NCI-H1048 (cell line): ENCODE measurements around the gene MYADML2.

Source experiments
- DNase-seq: peaks from one replicate; lab custom pipeline; 2025; lab: John Stamatoyannopoulos, UW

MYADML2 gene

DNA sequence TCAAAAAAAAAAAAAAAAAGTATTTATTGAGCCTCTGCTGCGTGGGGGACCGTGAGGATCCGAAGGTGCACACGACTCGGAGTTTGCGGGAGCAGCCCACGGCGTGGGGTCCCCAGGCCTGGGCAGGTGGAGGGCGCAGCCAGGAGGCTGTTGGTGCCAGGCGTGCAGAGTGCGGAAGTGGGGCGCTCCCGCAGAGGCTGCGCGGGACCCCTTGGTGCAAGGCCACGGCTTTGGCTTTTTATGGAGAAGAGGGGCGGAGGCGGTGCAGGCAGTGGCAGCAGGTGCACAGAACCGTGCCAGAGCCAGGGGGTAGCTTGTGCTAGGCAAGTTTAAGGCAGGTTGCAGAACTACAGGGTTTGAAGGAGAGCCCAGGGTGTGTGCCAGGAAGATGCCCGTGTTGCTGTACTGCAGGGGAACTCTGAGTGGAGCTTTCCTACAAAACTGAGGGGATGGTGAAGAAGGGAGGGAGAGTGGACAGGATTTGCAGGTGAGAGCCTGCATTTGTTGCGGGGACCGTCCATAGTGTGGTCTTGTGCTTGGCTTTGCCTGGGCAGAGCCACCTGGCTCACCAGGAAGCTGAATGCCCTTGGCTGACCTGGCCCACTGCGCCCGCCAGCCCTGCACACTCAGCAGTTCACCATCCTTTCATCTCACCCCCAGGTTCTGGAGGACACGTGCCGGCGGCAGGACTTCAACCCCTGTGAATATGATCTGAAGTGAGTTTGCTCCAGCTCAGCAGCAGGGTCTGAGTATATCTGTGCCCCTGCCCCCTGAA, 31.7 kb upstream of the MYADML2 start:
- DNase-seq = no peak

DNA sequence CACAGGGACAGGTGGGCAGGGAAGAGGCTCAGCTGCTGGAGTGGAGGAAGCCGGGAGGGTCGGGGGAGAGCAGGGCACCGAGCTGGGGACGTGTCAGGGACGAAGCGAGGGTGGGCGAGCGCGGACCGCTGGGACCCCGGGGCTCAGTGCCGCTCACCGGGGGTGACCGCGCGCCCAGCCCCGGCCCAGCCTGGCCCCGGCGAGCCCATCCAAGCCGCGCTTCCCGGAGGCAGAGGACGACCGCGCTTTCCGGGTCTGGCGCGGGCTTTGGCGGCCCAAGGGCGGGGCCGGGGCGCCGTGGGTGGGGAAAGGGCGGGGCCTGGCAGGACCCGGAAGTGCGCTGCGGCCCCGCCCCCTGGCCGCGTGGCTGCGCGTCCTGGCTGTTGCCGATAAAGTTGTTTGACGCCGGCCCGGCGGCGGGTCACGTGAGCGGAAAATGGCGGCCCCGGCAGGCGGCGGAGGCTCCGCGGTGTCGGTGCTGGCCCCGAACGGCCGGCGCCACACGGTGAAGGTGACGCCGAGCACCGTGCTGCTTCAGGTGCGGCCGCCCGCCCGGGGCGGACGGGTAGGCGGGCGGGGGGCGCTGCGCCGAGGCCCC, 30.3 kb upstream of the MYADML2 start, which contains the start of gene ASPSCR1:
ASPSCR1 (plus strand) TSS at position 419 of the 598 bp plus-strand sequence; CDS start at position 437, 18 bp downstream.
- DNase-seq = peak; percentile 54

DNA sequence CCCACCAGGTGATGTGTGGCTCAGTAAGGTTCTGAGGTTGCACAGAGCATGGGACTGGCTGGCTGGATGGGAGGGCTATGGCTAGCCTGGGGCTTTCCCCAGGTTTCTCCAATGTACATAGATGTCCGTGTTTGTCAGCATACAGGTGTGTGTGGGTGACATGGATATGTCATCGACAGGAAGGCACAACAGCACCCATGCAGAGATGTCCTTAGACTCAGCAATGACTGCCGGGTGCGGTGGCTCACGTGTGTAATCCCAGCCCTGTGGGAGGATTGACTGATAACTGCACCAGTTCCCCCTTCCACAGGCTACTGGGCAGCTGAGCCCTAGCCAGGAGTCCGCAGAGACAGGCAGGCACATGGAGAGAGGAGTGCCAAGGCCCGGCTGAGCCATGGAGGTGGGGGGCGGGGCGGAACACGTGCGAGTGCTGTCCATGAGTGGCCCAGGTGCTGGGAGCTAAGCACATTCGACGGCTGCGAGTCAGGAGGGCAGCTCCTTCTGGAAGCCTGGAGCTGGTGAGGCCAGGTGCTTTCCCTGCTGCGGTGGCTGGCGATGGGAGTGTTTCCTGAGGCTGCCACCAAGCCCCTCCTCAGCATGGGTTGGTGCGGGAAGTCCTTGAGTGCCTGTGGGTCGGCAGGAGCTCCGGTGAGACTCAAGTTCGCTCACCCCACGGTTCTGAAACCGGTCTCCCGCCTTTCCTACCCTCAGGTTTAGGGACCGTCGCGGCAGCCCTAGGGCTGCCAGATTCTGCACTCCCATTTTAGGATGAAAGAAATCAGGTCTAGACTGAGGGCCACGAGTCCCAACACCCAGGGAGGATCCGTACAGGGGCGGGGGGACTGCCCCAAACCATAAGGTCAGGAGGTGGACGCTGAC, 29.5 kb upstream of the MYADML2 start:
- DNase-seq = no peak

DNA sequence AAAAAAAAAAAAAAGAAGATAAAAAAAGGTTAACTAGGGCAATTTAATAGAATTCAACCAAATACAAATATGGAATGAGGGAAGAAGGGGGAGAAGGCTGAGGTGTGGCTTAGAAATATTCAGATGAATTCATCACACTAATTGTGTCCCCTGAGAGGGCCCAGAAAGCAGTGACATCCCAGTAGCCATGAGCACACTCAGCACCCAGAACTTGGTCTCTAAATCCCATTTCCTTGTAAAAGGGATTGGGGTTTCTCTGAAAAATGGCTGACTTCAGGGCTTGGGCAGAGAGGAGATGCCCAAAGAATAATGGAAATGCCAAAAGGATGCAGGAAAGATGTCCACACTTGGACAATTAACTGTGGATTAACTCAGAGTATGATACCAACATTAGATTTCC, 26.4 kb upstream of the MYADML2 start:
- DNase-seq = no peak

DNA sequence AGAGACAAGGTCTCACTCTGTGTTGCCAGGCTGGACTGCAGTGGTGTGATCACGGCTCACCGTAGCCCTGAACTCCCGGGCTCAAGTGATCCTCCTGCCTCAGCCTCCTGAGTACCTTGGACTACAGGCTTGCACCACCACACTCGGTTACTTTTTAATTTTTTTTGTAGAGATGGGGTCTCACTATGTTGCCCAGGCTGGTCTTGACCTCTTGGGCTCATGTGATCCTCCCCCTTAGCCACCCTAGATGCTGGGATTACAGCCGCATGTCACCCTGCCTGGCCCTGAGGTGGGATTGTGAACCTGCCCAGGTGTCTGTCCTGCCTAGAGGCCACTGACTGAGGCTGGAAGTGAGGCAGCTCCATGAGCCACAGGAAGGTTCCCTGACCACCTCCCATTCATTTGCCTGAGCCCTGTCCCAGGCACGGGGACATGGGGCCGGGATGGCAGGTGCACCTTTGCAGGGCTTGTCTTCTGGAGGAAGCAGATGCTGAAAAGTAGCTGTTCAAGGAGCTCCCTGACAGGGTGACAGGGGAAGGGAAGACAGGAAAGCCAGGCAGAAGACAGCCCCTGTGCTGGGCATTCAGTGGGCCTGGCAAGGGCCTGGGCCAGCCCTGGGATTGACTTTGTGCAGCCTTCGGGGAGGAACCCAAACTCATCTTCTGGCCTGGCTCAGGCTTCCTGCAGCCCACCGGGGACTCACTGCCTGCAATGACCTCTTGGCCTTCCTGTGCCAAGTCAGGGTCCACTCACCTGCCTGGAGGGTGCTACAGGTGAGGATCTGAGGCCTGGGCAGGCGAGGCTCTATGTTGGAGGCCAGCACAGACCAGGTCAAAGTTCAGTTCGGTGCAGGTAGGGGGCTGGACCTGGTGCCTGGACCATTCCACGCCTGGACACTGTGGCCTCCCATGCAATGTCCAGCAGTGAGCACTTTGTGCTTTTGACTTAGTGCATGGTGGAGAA, 22.1 kb upstream of the MYADML2 start:
- DNase-seq = no peak

DNA sequence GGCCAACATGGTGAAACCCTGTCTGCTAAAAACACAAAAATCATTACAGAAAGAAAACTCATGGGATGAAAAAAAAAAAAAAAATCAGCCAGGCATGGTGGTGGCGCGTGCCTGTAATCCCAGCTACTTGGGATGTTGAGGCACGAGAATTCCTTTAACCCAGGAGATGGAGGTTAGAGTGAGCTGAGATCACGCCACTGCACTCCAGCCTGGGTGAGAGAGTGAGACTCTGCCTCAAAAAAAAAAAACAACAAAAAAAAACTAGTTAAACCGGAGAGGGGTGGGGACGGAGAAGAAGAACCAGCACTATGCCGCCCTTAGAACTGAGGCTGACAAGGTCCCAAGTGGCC, 21.3 kb upstream of the MYADML2 start:
- DNase-seq = no peak

DNA sequence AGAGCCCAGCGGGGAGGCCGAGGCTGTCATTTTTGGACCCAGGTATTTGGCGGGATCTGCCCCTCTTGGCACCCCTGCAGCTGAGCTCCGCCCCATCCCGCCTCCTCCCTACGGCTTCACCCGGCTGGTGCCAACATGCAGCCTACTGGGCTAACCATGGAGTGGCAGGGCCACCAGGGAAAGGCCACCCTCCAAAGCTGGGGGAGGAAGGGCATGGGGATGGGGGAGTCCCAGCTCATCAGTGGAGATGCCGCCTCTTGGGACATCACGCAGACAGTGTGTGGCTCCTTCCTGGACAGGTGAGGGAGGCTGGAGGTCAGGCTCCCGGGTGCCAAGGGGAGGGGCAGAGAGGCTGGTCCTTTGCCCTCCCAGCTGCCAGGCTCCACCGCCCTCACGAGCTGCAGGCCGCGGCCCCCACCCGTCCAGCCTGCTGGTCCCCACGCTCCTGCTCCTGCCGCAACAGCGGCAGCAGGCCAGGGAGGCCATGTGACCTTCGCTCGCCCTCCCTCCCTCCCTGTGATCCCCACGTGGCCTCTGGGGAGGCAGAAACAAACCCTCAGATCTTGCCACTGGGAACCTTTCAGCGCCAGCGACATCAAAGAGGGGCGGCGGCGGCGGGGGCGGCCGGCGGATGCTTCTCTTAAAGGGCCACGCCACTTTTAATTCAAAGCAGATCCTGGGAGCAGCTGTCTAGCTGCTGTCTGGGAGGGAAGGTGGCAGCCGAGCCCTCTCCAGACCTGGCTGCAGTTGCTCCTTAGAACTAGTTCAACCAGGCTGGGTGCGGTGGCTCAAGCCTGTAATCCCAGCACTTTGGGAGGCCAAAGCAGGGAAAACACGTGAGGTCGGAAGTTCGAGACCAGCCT, 20.7 kb upstream of the MYADML2 start:
- no peak for DNase-seq

DNA sequence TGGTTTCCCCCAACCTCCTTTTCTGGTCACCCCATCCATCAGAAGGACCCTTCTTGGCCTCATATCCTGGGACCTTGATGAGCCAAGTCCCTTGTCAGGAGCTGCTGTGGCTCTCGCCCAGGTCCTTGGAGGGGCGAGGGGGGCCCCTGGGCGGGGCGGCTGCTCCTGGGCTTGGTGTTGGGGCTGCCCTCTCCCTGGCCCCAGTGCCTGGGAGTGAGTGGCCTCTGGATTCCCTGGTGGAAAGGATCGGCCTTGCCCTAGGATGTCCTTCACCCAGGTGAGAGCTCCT, 20.2 kb upstream of the MYADML2 start:
- DNase-seq = no peak

DNA sequence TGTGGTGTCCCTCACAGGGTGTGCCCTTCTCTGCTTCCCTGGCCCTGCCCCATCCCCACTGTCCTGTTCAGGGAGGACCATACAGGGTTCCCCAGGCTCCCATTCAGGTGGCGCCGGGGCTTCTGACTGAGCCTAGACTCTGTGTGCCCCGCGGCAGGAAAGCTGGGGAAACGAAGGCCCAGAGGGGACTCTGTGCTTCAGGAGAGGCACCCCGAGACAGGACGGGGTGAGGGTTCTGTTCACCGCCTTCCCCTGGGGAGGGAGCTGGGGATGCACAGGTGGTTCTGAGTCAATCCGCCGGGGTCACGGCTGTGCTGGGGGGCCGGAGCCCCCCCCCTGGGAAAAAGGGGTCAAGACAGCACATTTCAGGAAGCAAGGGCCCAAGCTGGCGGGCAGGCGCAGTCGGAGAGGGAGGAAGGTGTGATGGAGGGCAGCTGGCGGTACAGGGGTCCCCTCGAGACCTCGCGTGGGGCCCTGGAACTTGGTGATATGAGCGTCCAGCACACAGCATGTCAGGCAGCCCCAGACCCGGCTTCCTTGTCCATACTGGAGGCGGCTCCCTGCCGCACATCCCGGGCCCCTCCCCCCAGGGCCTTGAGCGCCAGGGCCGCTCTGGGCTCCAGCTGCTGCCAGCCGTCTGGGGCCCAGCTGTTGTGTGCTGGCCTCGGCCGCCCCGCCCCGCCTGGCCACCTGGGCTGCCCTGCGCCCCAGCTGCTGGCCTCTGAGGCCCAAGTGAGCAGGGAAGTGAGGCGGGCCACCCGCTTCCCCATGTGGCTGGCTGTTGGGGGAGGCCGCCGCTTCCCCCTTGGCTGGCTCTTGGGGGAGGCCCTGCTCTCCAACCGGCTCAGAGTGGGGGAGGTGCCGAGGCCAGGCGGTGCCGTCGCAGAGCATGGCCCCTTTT, 19.6 kb upstream of the MYADML2 start:
- no peak for DNase-seq

GRCh38 chr17:81964081-81964849, 17.2 kb upstream of the MYADML2 start:
- no peak for DNase-seq

DNA sequence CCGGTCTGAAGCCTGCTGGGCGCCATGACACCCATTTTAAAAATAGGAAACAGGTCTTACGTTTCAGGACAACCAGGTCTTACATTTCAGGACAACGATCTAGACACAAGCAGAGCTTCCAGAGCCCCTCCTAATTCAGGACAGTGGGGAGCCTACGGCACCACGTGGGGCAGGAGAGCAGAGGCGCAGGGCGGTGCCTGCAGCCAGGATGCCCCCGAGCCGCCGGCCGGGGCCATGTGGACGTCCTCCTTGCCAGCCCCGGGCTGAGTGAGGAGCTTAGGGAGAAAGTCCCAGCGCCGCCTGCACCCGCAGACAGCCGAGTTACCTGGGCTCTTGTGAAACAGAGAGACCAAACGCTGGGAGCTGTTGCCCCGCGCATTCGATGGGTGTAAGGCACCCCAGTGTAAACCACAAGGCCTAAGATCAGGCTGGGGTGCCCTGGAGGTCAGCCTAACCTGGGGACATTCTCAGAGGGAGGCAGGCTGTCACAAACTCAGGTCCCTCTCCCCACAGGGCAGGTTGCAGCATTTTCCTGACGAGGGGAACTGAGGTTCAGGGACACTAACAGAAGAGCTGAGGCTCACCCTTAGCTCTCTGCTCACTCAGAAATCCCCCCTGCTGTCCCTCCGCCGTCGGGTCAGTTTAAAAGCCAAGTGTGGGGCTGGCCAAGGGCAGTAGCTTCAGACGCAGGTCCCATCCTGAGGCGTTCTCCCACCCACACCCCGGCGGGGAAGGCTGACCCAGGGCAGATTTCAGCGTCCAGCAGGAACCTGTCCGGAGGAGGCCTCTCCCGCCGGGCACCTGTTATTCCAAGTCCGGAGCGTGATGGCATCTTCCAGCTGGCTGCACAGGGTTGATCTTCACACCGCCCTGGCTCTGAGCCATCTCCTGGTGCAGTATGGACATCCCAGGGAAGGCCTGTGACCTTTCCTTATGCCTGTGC, 15.7 kb upstream of the MYADML2 start:
- DNase-seq = no peak

GRCh38 chr17:81961521-81962498, 14.8 kb upstream of the MYADML2 start:
- DNase-seq = no peak

- DNase-seq = no peak
These were observed 14.1 kb upstream of the MYADML2 start, which contains the start of gene NOTUM for GRCh38 chr17:81961087-81961511. TSS of gene NOTUM (minus strand) at chr17:81961187. CDS start at chr17:81960909, 278 bp downstream.

DNA sequence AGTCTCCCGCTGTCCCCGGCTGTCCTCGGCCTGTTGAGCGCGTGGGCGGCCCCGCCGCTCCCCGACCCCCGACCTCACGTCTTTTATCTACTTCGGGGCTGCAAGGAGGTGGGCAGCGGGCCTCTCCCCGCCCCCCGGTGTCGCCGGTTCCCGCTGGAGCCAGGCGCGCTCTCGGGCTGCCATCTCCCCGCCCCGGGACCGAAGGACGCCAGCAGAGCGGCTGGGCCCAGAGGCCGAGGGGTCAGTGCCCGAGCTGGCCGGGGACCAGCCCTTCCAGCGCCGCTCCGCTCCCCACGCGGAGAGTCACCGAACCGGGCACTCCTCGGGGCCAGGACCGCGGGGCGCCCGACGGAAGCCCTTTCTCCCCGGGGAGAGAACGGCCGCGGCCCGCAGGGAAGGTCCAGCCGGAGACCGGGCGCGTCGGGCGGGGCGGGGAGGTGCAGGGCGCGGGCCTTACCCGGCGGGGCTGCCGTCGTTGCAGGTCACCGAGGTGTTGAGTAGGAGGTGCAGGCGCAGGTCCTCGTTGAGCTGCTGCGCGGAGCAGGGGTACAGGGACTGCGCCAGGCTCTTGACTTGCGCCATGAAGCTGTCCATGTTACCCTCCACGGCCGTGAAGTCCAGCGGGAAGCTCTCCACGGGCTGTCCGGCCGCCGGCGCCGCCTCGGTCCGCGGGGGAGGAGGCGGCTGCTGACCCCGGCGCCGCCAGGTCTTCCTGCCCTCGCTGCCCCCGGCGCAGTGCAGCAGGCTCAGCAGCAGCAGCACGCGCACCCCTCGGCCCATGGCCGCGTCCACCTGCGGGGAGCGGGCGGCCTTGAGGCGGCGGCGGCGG, 13.3 kb upstream of the MYADML2 start:
- DNase-seq = no peak

DNA sequence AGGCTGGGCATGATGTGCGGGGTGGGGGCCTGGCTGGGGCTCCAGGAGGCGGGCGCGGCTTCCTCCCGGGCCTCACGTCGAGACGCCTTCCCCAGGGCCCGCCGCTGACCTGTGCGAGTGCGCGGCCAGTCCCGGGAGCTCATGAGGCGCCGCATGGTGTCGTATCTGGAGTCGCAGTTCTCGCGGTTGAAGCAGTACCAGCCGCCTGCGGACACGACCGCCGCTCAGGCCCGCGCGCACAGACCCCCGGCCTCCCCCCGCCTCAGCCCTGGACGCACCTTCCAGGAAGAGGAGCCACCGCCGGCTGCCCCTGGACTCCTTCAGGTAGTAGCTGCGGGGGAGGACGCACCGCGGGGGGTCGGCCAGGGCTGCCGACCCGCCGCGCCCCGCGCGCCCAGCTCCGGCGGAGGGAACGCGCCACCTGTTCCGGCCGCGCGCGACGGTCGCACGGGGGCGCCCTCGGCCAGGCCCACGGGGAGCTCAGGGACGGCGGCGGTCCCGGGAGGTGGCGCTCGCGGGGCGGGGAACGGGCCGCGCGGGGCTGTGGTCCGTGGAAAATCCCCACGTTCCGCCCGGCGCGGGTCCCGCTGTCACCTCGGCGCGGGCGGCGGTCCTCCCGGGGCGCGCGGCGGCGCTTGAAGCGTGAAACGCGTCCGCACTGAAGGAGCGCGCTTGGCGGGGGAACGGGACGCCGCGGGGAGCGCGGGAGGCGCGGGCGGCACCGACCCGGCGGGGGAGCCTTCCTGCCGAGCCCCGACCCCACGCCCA, 12.5 kb upstream of the MYADML2 start:
- no peak for DNase-seq
